ENCODE measurements around the gene PDE6A. TPM values are rescaled to one million over a fixed set of nuclear protein-coding genes. Genes with fewer than 3 reads are reported as not detected.
A peak's percentile ranks its signal among the peaks of the same experiment; 100 is the strongest.

The PDE6A gene
- total RNA-seq, 4 donors from 2014 or later = 0.04 to 3.8 (median 2.2) TPM

DNA sequence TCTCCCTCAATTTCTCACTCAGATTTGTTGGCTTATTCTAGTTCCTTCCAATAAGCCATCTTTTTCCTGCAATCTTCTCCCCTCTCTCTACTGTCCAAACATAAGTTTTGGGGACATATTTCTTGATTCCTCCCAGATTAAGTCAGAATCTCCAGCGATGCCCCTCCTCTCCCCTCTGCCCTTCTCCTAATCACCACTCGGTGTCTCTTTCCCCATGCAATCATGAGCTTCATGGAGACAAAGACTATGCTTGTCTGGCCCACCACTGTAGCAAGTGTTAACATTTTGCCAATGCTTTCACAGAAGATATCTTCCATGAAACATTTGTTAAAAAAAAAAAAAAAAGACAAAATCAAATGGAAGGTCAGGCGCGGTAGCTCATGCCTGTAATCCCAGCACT lies 42.4 kb downstream of the PDE6A start:
- Histone ChIP-seq H3K36me3 (no peaks in the 10 kb centered on the region), H3K9me3 (no peaks in the 10 kb centered on the region), H3K4me3 (no peak overlapping the region), H3K27ac (no peak overlapping the region), H3K27me3 (no peaks in the 10 kb centered on the region), H3K4me1 (peaks cover 0 to 17% (median 0%) of the 10 kb centered on the region in 3 donors)
- TF ChIP-seq, protein P1, sequence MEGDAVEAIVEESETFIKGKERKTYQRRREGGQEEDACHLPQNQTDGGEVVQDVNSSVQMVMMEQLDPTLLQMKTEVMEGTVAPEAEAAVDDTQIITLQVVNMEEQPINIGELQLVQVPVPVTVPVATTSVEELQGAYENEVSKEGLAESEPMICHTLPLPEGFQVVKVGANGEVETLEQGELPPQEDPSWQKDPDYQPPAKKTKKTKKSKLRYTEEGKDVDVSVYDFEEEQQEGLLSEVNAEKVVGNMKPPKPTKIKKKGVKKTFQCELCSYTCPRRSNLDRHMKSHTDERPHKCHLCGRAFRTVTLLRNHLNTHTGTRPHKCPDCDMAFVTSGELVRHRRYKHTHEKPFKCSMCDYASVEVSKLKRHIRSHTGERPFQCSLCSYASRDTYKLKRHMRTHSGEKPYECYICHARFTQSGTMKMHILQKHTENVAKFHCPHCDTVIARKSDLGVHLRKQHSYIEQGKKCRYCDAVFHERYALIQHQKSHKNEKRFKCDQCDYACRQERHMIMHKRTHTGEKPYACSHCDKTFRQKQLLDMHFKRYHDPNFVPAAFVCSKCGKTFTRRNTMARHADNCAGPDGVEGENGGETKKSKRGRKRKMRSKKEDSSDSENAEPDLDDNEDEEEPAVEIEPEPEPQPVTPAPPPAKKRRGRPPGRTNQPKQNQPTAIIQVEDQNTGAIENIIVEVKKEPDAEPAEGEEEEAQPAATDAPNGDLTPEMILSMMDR (IDR thresholded peaks at IDR 0.05) = no peak
- TF ChIP-seq POLR2A (IDR thresholded peaks at IDR 0.05) = no peak
- intact Hi-C loops (cut with DNase I) = no loop called here
- DNase-seq = no peak
- 67 to 78% methylated on average over 4 of the region's 4 CpGs for WGBS, 2 donors

DNA sequence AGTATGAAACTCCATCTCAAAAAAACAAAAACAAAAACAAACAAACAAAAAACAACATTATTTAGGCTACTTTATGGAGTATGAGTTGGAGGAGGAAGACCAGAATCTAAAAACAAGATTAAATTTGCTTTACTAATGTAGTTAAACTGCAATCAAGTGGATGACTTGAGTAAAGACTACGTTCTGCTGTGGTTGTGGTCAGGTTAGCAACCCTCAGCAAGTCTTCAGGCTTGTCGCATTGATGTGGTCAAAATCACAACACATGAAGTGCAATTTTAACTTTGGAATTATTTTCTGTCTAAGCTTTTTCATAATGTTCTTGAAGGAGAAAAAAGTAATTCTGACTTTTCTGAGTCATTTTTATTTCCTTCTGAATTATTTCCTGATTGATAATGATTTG lies 43.1 kb downstream of the PDE6A start:
- Histone ChIP-seq H3K9me3 (no peaks in the 10 kb centered on the region), H3K4me3 (no peak overlapping the region), H3K36me3 (no peaks in the 10 kb centered on the region), H3K27me3 (no peaks in the 10 kb centered on the region), H3K4me1 (peaks cover 0 to 24% (median 2%) of the 10 kb centered on the region in 3 donors), H3K27ac (no peak overlapping the region)
- TF ChIP-seq, protein P1 (IDR thresholded peaks at IDR 0.05) = no peak
- TF ChIP-seq POLR2A (IDR thresholded peaks at IDR 0.05) = no peak
- intact Hi-C loops (cut with DNase I) = no loop called here
- 71 to 84% methylated on average over 2 of the region's 2 CpGs for WGBS, 2 donors
- no peak for DNase-seq

DNA sequence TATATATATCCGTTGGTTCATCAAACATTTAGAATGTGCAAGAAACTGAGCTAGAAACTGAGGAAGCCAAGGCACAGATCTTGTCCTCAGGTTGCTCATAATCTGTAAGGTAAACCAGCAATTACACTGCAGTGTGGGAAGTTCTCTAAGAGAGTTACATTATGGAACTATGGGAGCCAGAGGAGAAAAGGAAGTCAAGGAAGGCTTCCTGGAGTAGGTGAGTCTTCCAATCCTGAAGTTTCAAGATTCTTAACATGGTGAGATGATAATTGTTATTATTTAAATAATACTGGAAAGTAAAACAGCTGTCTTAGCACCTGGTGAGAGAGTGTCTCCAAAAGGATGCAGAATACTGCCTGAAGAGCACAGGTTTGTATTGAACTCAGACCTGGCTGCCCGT lies 44.2 kb downstream of the PDE6A start:
- WGBS, 2 donors = 50 to 52% methylated on average over 2 of the region's 2 CpGs
- Histone ChIP-seq H3K27ac (no peak overlapping the region), H3K4me3 (no peak overlapping the region), H3K4me1 (peaks cover 2 to 35% (median 5%) of the 10 kb centered on the region in 3 donors), H3K36me3 (no peaks in the 10 kb centered on the region), H3K9me3 (no peaks in the 10 kb centered on the region), H3K27me3 (no peaks in the 10 kb centered on the region)
- no peak for DNase-seq
- intact Hi-C loops (cut with DNase I) = no loop called here
- no peak for TF ChIP-seq POLR2A (IDR thresholded peaks at IDR 0.05)
- TF ChIP-seq, protein P1 (IDR thresholded peaks at IDR 0.05) = no peak

DNA sequence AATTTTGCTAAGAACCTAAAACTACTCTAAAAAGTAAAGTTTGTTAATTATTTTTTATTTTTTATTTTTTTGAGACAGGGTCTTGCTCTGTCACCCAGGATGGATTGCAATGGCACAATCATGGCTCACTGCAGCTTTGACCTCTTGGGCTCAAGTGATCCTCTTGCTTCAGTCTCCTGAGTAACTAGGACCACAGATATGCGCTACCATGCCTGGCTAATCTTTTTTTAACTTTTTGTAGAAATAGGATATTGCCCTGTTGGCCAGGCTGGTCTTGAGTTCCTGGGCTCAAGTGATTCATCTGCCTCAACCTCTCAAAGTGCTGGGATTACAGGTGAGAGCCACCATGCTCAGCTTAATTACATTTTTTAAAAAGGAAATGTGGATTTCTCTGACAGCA lies 45.8 kb downstream of the PDE6A start:
- Histone ChIP-seq H3K27me3 (no peaks in the 10 kb centered on the region), H3K36me3 (no peaks in the 10 kb centered on the region), H3K4me1 (peaks cover 2 to 40% (median 5%) of the 10 kb centered on the region in 3 donors), H3K27ac (no peak overlapping the region), H3K9me3 (no peaks in the 10 kb centered on the region), H3K4me3 (no peak overlapping the region)
- DNase-seq = no peak
- TF ChIP-seq, protein P1 (IDR thresholded peaks at IDR 0.05) = no peak
- no peak for TF ChIP-seq POLR2A (IDR thresholded peaks at IDR 0.05)
- WGBS, 2 donors = 90 to 93% methylated on average over 1 of the region's 1 CpG
- intact Hi-C loops (cut with DNase I) = no loop called here

DNA sequence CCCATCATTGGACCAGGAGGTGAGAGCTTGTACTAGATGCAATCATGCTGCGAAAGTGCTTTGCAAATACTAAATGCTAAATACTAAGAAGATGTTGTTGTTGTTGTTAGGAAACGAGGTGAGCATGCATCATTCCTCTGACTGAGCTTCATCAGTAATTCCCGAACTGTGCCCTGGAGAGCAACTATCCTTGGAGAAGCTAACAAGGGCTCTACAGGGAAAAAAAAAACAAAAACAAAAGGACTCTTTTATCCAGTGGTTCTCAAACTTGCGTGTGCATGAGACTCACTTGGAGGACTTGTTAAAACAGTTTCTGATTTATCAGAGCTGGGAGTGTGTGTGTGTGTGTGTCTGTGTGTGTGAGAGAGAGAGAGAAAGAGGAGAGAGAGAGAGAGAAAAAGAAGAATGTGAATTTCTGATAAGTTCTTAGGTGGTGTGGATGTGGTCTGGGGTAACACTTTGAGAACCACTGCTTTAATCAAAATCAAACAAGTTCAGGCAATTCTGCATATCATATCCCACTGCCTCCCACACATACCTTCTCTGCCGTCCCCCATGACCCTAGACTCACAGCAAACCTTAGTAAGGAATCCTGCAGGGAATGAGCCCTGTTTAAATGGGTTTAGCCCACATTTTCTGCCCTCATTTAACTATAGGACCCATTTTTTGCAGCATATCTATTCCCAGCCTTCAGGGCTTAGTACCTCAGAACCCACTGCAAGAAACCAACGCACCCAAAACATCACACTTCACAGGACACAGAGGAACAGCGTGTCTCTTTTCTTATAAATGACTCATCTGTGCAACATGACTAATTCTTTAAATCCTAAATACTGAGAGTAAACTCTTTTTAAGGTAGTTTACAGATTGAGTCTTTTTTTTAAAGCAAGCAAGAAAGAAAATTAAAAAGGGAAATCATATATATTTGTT lies 48.9 kb downstream of the PDE6A start:
- Histone ChIP-seq H3K4me1 (peaks cover 2 to 54% (median 5%) of the 10 kb centered on the region in 3 donors), H3K9me3 (no peaks in the 10 kb centered on the region), H3K27me3 (no peaks in the 10 kb centered on the region), H3K27ac (peak overlapping the region; percentile 46 to 84 (median 71)), H3K36me3 (no peaks in the 10 kb centered on the region), H3K4me3 (no peak overlapping the region)
- intact Hi-C loops (cut with DNase I) = no loop called here
- no peak for DNase-seq
- WGBS, 2 donors = 39 to 47% methylated on average over 7 of the region's 7 CpGs
- TF ChIP-seq, protein P1 (IDR thresholded peaks at IDR 0.05) = no peak
- no peak for TF ChIP-seq POLR2A (IDR thresholded peaks at IDR 0.05)
